Measurements from ENCODE around the gene NUDT19. TPM values are rescaled to one million over a fixed set of nuclear protein-coding genes. Genes with fewer than 3 reads are reported as not detected.

The NUDT19 gene
- total and polyA plus RNA-seq, 2 experiments from 2014 or later, result 2.4 to 3.9 TPM

GRCh38 chr19:32691952-32692726 lies 518 bp downstream of the NUDT19 start:
- peaks cover 8% of the 10 kb centered on the region; the same call in 2 of the 3 replicates for H3K9me3 Mint-ChIP-seq
- H3K27me3 Mint-ChIP-seq (ENCODE audit: insufficient read depth, low read depth, poor library complexity), result peaks cover 15% of the 10 kb centered on the region
- H3K4me3 ChIP-seq, result peak overlapping the region; percentile 58
- H3K27me3 ChIP-seq (ENCODE audit: insufficient read depth), result peaks cover 29% of the 10 kb centered on the region
- ATAC-seq, result peak; percentile 75
- TF ChIP-seq CREB1 (CRISPR knock-in tag; IDR thresholded peaks at IDR 0.05; ENCODE audit: low read depth), result 0 out of 2 replicates have a peak, but pooled peaks have one; percentile 29
- no peak for TF ChIP-seq JUNB (IDR thresholded peaks at IDR 0.05; ENCODE audit: unreplicated experiment)
- TF ChIP-seq ZNF462 (CRISPR knock-in tag; IDR thresholded peaks at IDR 0.05), result no peak
- TF ChIP-seq EZH2phosphoT487 (IDR thresholded peaks at IDR 0.05; ENCODE audit: unreplicated experiment), result no peak
- H3K4me2 ChIP-seq, result peak overlapping the region; percentile 78
- H3K4me1 Mint-ChIP-seq, result peaks cover 9% of the 10 kb centered on the region
- no peaks in the 10 kb centered on the region for H4K20me1 ChIP-seq (replicated peaks; ENCODE audit: insufficient read depth)
- peak; percentile 65 for DNase-seq (ENCODE audit: low spot score)
- H3K36me3 ChIP-seq (ENCODE audit: insufficient read depth), result peaks cover 8% of the 10 kb centered on the region; the same call in 1 of the 2 replicates
- peaks cover 13% of the 10 kb centered on the region for H3K36me3 Mint-ChIP-seq (ENCODE audit: low read depth)
- 0 out of 2 replicates have a peak, but pooled peaks cover 4% of the 10 kb centered on the region for H3F3A ChIP-seq (replicated peaks; ENCODE audit: low read depth)
- no peak overlapping the region for H3K27ac ChIP-seq (ENCODE audit: low read depth)
- peaks cover 4% of the 10 kb centered on the region; the same call in 1 of the 2 replicates for H3K79me2 ChIP-seq (replicated peaks; ENCODE audit: insufficient read depth)
- H3K9me2 ChIP-seq (ENCODE audit: insufficient read depth), result peaks cover 4% of the 10 kb centered on the region
- H3K4me1 ChIP-seq (ENCODE audit: insufficient read depth), result peaks cover 6% of the 10 kb centered on the region; the same call in 1 of the 2 replicates
- H2AFZ ChIP-seq, result peak overlapping the region; percentile 87
- H3K4me3 Mint-ChIP-seq, result peak overlapping the region; percentile 69; the same call in 2 of the 3 replicates
- H3K27ac Mint-ChIP-seq, result no peak overlapping the region

- Histone ChIP-seq H3K9me2 (ENCODE audit: insufficient read depth) (peaks cover 4% of the 10 kb centered on the region), H3K4me2 (peak overlapping the region; percentile 78), H2AFZ (peak overlapping the region; percentile 76), H3K4me1 (ENCODE audit: insufficient read depth) (peaks cover 6% of the 10 kb centered on the region), H3K4me3 (peak overlapping the region; percentile 58), H3K36me3 (ENCODE audit: insufficient read depth) (peaks cover 8% of the 10 kb centered on the region; the same call in 1 of the 2 replicates), H4K20me1 (replicated peaks; ENCODE audit: insufficient read depth) (no peaks in the 10 kb centered on the region), H3K27ac (ENCODE audit: low read depth) (no peak overlapping the region), H3K79me2 (replicated peaks; ENCODE audit: insufficient read depth) (peaks cover 4% of the 10 kb centered on the region; the same call in 1 of the 2 replicates), H3K27me3 (ENCODE audit: insufficient read depth) (peaks cover 29% of the 10 kb centered on the region), H3F3A (replicated peaks; ENCODE audit: low read depth) (0 out of 2 replicates have a peak, but pooled peaks cover 4% of the 10 kb centered on the region)
- DNase-seq (ENCODE audit: low spot score) (no peak), ATAC-seq (no peak)
- Mint-ChIP-seq H3K27ac (no peak overlapping the region), H3K4me1 (peaks cover 13% of the 10 kb centered on the region), H3K4me3 (peak overlapping the region; percentile 69), H3K36me3 (ENCODE audit: low read depth) (peaks cover 16% of the 10 kb centered on the region), H3K27me3 (ENCODE audit: insufficient read depth, low read depth, poor library complexity) (peaks cover 15% of the 10 kb centered on the region), H3K9me3 (peaks cover 8% of the 10 kb centered on the region; the same call in 2 of the 3 replicates)
- TF ChIP-seq NANOG (IDR thresholded peaks at IDR 0.05; ENCODE audit: borderline replicate concordance) (no peak), ZNF331 (CRISPR knock-in tag; IDR thresholded peaks at IDR 0.05; ENCODE audit: low read depth) (no peak), ETS1 (IDR thresholded peaks at IDR 0.05) (no peak), REST (IDR thresholded peaks at IDR 0.05; ENCODE audit: unreplicated experiment) (no peak), EZH2 (IDR thresholded peaks at IDR 0.05; ENCODE audit: low read depth, unreplicated experiment) (no peak)
These were observed 1.1 kb downstream of the NUDT19 start for GRCh38 chr19:32692727-32693061.

All from GM23338 (cell line).